CMK (cell line): ENCODE measurements around the gene COPS2.
"Not testable (repeated sequence)": the region's sequence is repeated elsewhere in the genome, so short reads cannot be mapped to it uniquely, and the experiment has no call there.

ENCODE experiments used
- DNase-seq: peaks from one replicate; pipeline ENCODE4 v3.0.0-alpha.2; 2010; ENCODE audit warnings: low read depth

Gene COPS2

GRCh38 chr15:49155110-49155833 is at the start of gene COPS2:
TSS of gene COPS2 (minus strand) at chr15:49155599. CDS start at chr15:49155578, 21 bp downstream.
- peak; percentile 88 for DNase-seq

- DNase-seq: no peak
These were observed 44.9 kb upstream of the COPS2 start for GRCh38 chr15:49200347-49200746.

GRCh38 chr15:49199666-49200065 is 44.3 kb upstream of the COPS2 start:
- DNase-seq: no peak

GRCh38 chr15:49196856-49197255 is 41.5 kb upstream of the COPS2 start:
- DNase-seq: no peak

GRCh38 chr15:49191892-49192291 is 36.5 kb upstream of the COPS2 start:
- DNase-seq: no peak

GRCh38 chr15:49190586-49190985 is 35.2 kb upstream of the COPS2 start:
- no peak for DNase-seq

- DNase-seq: no peak
These were observed 34.2 kb upstream of the COPS2 start for GRCh38 chr15:49189631-49190030.

- DNase-seq: no peak
These were observed 33.5 kb upstream of the COPS2 start for GRCh38 chr15:49188933-49189332.

GRCh38 chr15:49187549-49188245 is 32.3 kb upstream of the COPS2 start:
- no peak for DNase-seq

GRCh38 chr15:49185473-49185872 is 30.1 kb upstream of the COPS2 start:
- no peak for DNase-seq

GRCh38 chr15:49183741-49184140 is 28.3 kb upstream of the COPS2 start:
- not testable (repeated sequence) for DNase-seq

- no peak for DNase-seq
These were observed 26.7 kb upstream of the COPS2 start for GRCh38 chr15:49182128-49182527.

GRCh38 chr15:49179433-49180190 is 24.2 kb upstream of the COPS2 start:
- no peak for DNase-seq

GRCh38 chr15:49178497-49178896 is 23.1 kb upstream of the COPS2 start:
- DNase-seq: no peak

- not testable (repeated sequence) for DNase-seq
These were observed 20.4 kb upstream of the COPS2 start for GRCh38 chr15:49175582-49176397.

GRCh38 chr15:49174902-49175301 is 19.5 kb upstream of the COPS2 start:
- no peak for DNase-seq

GRCh38 chr15:49171790-49172189 is 16.4 kb upstream of the COPS2 start:
- no peak for DNase-seq

GRCh38 chr15:49169880-49170597 is 14.6 kb upstream of the COPS2 start, which contains the start of gene GALK2:
TSS of gene GALK2 (plus strand) at chr15:49170247. CDS start at chr15:49170323, 76 bp downstream.
- DNase-seq: peak; percentile 71

- DNase-seq: no peak
These were observed 12.6 kb upstream of the COPS2 start for GRCh38 chr15:49168016-49168415.

- no peak for DNase-seq
These were observed 9.5 kb upstream of the COPS2 start for GRCh38 chr15:49164865-49165264.

- no peak for DNase-seq
These were observed 8.3 kb upstream of the COPS2 start for GRCh38 chr15:49163678-49164077.
